ENCODE results near the gene NHERF2.

Gene NHERF2

DNA sequence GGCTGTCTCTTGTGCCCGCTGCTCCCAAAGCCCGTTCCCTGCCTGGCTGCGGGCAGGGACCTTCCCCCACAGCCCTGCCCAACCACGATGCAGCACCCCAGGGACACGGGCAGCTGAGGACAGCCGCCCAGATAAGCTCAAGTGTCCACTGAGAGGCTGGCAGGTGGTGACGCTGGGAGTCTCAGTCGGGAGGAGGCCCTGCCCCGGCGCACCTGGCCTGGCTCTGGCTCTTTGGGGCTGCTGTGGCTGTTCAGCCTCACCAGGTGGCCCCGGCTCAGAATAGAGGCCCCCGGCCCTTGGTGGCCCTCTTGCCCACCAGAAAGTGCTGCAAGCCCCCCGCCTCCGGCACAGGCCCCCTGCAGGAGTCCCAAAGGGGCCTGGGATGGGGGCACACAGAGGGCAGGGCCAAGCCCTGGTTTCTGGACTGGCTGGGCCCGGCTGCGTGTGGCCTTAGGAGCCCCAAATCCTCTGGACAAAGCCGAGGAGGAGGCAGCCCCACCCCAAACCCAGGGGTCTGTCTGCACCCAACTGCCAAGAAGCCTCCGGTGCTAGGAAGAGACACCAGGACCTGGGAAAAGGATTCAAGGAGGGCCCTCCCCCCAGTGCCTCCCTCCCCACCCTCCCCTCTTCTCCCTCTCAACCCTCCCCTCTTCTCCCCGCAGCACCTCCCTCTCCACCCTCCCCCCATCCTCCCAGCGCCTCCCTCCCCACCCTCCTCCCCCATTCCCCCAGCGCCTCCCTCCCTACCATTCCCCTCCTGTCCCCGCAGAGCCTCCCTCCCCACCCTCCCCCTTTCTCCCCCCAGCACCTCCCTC, 15.7 kb downstream of the NHERF2 start:
- DNase-seq: no peak

DNA sequence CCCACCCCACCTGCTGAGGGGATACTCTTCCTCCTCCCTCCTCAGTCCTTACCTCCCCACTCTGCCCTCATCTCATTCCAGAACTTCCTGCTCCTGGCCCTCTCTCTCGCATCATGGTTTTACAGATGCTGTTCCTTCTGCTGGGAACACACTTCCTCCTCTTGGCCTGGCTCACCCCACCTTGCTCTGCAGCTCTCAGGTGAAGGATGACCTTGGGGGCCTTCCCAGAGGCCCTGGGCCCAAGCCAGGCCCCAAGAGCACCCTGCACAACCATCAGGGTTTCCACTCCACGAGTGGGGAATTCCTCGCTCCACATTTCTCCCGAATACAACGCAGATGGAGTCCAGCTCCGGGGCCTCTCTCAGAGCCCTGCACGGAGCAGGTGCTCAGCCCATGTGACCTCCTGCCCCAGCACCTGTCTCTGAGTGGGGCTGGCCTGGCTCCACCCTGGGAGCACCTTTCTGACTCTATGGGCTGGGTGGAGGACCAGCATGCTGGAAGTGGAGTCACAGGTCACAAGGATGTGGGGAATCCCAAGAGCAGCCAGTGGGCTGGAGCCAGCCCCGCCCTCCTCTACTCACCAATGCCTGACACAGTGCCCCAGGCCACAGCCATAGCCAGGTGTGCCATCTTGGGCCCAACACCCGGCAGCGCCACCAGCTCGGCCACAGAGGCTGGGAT, 16.4 kb downstream of the NHERF2 start:
- DNase-seq: no peak

- no peak for DNase-seq
Measured at GRCh38 chr16:2043667-2044451, 17.2 kb downstream of the NHERF2 start.

- DNase-seq: no peak
Measured at GRCh38 chr16:2044541-2044940, 17.8 kb downstream of the NHERF2 start.

DNA sequence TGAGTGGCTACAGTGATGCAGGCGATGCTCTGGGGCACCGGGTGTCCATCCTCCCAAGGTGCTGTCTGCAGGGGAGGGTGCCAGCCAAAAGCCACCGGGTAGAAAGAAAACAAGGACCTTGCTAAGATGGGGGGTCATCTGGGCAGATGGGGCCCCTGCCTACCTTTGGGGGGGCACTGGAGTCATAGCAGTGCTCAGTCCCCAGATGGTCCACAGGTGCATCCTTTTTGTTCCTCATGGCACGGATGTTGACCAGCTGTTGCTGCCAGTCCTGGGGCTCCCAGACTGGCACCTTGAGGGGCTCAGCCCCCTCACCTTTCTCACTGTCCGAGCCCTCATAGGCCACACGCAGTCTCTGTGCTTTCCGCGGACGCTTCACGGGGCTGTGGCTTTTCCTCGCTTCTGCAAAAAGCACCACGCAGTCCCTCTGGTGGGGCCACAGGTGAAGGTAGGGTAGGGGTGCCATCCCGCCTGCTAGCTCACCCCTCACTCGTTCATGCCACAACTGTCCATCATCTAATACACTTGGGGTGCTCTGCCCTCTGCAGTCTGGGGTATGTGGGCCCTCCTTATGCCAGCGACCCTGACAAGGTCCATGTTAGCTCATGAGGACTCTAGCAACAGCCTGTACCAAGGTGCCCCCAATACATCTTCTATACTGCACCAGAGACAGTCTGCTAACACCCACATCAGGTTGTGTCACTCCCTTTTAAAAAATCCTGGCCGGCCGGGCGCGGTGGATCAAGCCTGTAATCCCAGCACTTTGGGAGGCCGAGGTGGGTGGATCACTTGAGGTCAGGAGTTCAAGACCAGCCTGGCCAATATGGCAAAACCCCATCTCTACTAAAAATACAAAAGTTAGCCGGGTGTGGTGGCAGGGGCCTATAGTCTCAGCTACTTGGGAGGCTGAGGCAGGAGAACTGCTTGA, 19.5 kb downstream of the NHERF2 start:
- DNase-seq: no peak

- DNase-seq: no peak
Measured at GRCh38 chr16:2046893-2047329, 20.2 kb downstream of the NHERF2 start.

DNA sequence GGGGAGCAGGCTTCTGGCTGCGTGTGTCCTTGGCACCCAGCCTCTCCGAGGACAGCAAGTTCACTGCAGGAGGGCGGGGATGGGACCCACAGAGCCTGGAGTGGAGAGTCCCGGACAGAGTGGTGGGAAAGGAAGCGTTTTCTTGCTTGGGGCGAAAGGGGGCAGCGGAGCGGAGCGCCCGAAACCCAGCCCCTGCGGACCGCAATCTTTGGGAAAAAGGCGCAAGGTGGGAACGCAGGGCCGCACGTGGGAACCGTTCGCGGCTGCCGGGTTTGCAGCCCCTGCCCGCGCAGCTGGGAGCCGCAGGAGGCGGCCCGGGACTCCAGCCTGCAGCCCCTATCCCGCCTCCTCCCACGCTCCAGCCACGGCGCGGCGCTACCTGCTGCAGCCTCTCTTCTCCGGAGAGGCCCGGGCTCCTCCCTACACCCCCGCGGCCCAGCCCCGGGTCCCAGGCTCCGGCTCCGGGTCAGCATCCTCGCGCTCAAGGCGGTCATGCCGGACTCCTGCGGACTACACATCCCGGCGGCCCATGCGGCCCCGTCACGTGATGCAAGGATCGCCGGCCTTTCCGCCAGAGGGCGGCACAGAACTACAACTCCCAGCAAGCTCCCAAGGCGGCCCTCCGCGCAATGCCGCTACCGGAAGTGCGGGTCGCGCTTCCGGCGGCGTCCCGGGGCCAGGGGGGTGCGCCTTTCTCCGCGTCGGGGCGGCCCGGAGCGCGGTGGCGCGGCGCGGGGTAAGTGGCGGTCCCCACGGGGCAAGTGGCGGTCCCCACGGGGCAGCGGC, 20.8 kb downstream of the NHERF2 start, which contains the start of the genes NTHL1 and TSC2:
Gene NTHL1 (minus strand): TSS at position 505 of the 786 bp plus-strand sequence. CDS start 11 bp downstream, at position 494.
Gene TSC2 (plus strand): TSS at position 656 of the 786 bp plus-strand sequence. CDS start 631 bp downstream, outside the sequence.
- DNase-seq: peak; percentile 95 to 98

DNA sequence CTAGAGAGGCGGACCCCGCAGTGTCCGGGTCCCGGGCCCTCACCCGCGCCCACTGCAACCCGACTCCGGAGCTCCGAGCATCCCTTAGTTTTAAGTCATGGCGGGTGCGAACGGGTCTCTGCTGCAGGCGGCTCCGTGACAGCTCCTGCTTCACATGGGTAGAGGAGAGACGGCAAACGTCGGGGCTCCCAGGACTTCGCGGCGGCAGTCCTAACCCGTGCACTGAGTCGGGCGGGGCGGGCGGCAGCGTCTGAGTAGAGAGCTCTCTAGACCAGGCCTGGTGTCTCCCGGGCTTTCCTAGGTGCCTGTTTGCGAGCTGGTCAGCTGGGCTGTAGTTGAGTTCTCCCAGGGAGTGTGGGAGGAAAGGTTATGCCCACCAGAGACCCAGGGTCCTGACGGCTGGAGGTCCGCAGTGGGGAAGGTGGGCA, 21.4 kb downstream of the NHERF2 start:
- no peak for DNase-seq

DNA sequence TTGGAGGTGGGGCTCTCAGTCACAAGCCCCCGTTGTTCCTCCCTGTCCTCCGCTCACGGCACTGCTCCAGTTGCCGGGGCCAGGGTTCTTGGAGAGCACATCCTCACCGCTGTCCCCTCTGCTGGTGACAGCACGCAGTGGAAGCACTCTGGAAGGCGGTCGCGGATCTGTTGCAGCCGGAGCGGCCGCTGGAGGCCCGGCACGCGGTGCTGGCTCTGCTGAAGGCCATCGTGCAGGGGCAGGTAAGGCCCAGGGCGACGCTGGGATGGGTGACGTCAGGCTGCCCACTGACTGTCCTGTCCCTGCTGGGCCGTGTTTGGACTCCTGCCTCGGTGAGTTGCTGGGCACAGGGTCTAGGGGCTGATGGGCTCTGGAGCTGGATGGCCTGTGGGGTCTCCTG, 26.5 kb downstream of the NHERF2 start:
- DNase-seq: no peak

DNA sequence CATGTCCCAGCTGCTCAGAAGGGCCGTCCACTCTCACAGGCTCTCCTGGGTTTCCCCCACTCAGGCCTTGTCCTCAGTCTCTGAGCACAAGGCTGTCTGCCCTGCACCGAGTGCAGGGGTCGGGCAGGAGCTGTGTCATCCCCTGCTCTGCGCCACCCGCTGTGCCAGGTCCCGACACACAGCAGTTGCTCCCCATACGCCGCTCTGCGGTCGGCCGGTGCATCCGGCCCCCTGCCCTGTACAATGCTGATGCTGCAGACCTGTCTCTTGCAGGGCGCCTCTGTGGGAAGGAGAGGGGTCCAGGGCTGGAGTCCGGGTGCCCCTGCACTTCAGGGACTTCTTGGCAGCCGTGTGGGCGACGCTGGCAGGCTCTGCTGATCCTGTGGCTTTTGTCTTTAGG, 27.2 kb downstream of the NHERF2 start:
- DNase-seq: no peak

- DNase-seq: no peak
Measured at GRCh38 chr16:2054543-2055245, 28.0 kb downstream of the NHERF2 start.

DNA sequence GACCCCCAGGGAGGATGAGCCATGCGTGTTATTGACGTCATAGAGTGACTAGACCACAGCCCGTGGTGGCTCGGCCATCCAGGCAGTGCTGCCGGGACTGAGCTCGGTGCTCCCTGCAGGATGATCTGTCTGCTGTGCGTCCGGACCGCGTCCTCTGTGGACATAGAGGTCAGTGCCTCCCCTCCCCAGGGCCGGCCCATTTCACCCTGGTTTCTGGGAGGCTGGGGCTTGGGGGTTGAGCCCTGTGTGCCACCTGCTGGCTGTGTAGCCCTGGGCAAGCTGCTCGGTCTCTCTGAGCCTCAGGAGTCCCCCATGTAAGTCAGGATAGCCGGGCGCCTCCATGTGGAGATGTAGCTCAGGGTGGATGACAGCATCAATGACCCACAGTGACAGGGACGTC, 29.4 kb downstream of the NHERF2 start:
- no peak for DNase-seq

GRCh38 chr16:2056681-2057407, 30.1 kb downstream of the NHERF2 start:
- no peak for DNase-seq

- DNase-seq: no peak
Measured at GRCh38 chr16:2057438-2057837, 30.7 kb downstream of the NHERF2 start.

GRCh38 chr16:2058420-2058819, 31.7 kb downstream of the NHERF2 start:
- DNase-seq: no peak

DNA sequence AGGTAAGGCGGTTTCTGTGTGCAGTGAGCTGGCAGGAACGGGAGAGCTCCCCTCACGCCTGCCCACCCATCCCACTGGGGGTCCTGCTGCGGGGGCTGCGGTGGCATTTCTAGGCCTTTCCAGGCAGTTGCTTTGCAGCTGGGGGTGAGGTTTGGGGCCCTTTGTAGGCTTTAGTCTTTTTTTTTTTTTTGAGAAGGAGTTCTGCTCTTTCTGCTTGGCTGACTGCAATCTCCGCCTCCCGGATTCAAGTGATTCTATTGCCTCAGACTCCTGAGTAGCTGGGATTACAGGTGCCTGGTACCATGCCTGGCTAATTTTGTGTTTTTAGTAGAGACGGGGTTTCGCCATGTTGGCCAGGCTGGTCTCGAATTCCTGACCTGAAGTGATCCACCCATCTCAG, 32.2 kb downstream of the NHERF2 start:
- no peak for DNase-seq

DNA sequence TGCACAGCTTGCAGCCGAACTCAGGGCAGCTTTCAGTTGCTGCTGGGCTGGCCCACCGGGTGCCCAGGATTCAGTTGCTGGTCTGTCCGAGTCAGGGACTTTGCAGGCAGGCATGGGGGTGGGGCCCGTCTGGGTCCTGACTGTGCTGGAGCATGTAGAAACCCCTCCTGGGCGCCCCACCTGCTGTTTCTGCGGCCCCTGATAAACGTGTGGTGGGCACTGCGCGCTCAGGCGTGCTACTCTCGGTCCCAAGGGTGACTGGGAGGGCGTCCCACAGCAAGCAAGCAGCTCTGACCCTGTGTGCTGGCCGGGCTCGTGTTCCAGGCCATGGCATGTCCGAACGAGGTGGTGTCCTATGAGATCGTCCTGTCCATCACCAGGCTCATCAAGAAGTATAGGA, 33.6 kb downstream of the NHERF2 start:
- no peak for DNase-seq

DNA sequence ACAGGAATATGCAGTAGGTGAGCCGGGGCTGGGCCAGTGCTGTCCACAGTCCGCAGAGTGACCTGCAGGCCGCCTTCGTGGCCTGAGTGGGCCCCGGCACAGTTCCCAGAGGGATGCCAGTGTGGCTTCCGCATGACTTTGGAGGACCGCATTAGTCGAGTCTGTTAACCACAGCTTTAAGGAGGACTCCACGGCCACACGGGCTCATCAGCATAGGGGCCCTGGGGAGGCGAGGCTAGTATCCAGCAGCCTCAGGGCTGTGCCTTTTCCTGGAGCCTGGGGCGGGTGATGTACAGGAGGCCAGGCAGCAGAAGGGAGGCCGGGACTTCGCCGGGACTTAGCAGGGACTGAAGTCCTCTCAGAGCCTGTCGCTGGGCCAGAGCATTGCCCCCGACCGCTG, 34.3 kb downstream of the NHERF2 start:
- no peak for DNase-seq

- DNase-seq: no peak
Measured at GRCh38 chr16:2061526-2061925, 34.8 kb downstream of the NHERF2 start.

GRCh38 chr16:2062801-2063200, 36.1 kb downstream of the NHERF2 start:
- no peak for DNase-seq
